Stomach (tissue), 9 donors: Measurements from ENCODE around the gene C3orf20. TPM values are rescaled to one million over a fixed set of nuclear protein-coding genes. Genes with fewer than 3 reads are reported as not detected.

Experiments used
- DNase-seq, 2 donors: peaks; one replicate each; pipeline versions ENCODE4 v3.0.0 to v3.0.0-alpha.2; 2013 to 2019
- H3K27ac ChIP-seq, 5 donors: fragments of 200-600 bp in 4 of 5; sonication (generic) in 4 of 5; one replicate each; pipeline ENCODE4 v1.5.1; 2013 to 2019; ENCODE audit warnings: mild to moderate bottlenecking in 1 of 5, moderate library complexity in 1 of 5
- H3K27me3 ChIP-seq, 3 donors: fragments of 200-600 bp; sonication (generic); one replicate each; pipeline ENCODE4 v1.5.1; 2017 to 2019; ENCODE audit warnings: mixed run types in 1 of 3
- H3K36me3 ChIP-seq, 4 donors: fragments of 200-600 bp; sonication (generic); 1 replicate in 3 of 4; 2 replicates in 1 of 4; pipeline ENCODE4 v1.5.1; 2016 to 2019
- H3K4me1 ChIP-seq, 4 donors: fragments of 200-600 bp; sonication (generic); one replicate each; pipeline ENCODE4 v1.5.1; 2016 to 2019
- H3K4me3 ChIP-seq, 4 donors: fragments of 200-600 bp; sonication (generic) in 3 of 4; one replicate each; pipeline ENCODE4 v1.5.1; 2016 to 2019; ENCODE audit warnings: mild to moderate bottlenecking in 1 of 4
- H3K9me3 ChIP-seq, 4 donors: fragments of 200-600 bp; sonication (generic); one replicate each; pipeline ENCODE4 v1.5.1; 2016 to 2019
- EP300 ChIP-seq: sonication (generic); formaldehyde crosslinking; IDR thresholded peaks from one replicate; pipeline ENCODE4 v1.6.1; 2017; ENCODE audit warnings: antibody characterized with exemption
- POLR2A ChIP-seq, 4 donors: fragments of 450-650 bp; IDR thresholded peaks; one replicate each; pipeline ENCODE4 v1.6.1; 2016; ENCODE audit warnings: antibody characterized with exemption in 4 of 4, control low read depth in 2 of 4, mild to moderate bottlenecking in 1 of 4, moderate library complexity in 1 of 4
- POLR2AphosphoS5 ChIP-seq, 3 donors: sonication (generic); formaldehyde crosslinking; IDR thresholded peaks; one replicate each; pipeline ENCODE4 v1.6.1; 2016; ENCODE audit warnings: antibody characterized with exemption in 3 of 3
- WGBS, 5 donors: extraction: QIAGEN DNeasy Blood & Tissue Kit in 3 of 5; methylation state at CpG; one replicate each; pipeline versions ENCODE4 v1.1.5 to v1.1.7; 2013 to 2018; 5-methylcytosine and 5-hydroxymethylcytosine counted together
- intact Hi-C: fragments of 100-400 bp; cut with DNase I; formaldehyde crosslinking; loops from one replicate; pipeline ENCODE4 v1.15.1; 2023; ENCODE audit warnings: low total_unique reads
- polyA plus RNA-seq, 3 donors: library from polyadenylated mRNA; stranded (reverse); fragments of 200-250 nt; gene quantifications; one replicate each; pipeline ENCODE4 v1.2.3, GENCODE V29; 2013
- total RNA-seq, 5 donors: library from RNA; depleted of rRNA; stranded (reverse); fragments of >200 nt; gene quantifications; one replicate each; pipeline versions ENCODE4 v1.1.0 to v1.2.3, GENCODE V29; 2014 to 2016
- TF ChIP-seq, protein P1 (sequence below), 7 experiments: fragments of 450-650 bp in 4 of 7; fragments of 200-600 bp in 3 of 7; sonication (generic) in 3 of 7; IDR thresholded peaks; one replicate each; pipeline ENCODE4 v1.5.1; 2016 to 2019; ENCODE audit warnings: antibody characterized with exemption in 7 of 7, control low read depth in 2 of 7, mild to moderate bottlenecking in 1 of 7
- donor health status: healthy with polysubstance abuse.
- donor health status: Bipolar disorder and iron deficiency.
- donor health status: healthy.

Gene C3orf20
- total and polyA plus RNA-seq, 8 donors, result 0.37 TPM; not detected in 7

DNA sequence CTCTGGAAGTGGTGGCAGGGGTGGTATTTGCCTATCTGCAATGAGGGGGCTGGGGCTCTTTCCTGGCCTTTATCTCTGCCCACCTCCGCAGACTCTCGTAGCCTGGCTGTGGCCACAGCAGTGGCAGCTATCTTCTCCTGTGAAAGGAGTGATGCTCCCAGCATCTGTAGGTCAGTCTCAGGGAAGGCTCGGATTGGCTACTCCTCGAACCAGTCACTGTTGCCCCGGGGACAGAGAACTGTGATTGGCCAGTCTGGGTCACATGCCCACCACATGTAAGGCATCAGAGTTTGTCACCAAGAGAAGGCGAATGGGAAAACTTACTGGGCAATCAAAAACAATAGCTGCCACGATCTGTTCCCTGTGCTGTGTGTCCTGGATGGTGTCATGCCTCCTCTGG, 113.7 kb downstream of the C3orf20 start:
- Histone ChIP-seq H3K4me3 (no peak overlapping the region), H3K9me3 (no peaks in the 10 kb centered on the region), H3K4me1 (peaks cover 0 to 8% (median 2%) of the 10 kb centered on the region in 4 donors), H3K27ac (no peak overlapping the region), H3K36me3 (no peaks in the 10 kb centered on the region), H3K27me3 (peaks cover 0 to 26% (median 0%) of the 10 kb centered on the region in 3 donors)
- WGBS, 5 donors, result 88 to 93% (median 91%) methylated on average over 7 of the region's 7 CpGs
- TF ChIP-seq EP300 (no peak), POLR2AphosphoS5 (IDR thresholded peaks at IDR 0.05) (no peak)
- TF ChIP-seq, protein P1, sequence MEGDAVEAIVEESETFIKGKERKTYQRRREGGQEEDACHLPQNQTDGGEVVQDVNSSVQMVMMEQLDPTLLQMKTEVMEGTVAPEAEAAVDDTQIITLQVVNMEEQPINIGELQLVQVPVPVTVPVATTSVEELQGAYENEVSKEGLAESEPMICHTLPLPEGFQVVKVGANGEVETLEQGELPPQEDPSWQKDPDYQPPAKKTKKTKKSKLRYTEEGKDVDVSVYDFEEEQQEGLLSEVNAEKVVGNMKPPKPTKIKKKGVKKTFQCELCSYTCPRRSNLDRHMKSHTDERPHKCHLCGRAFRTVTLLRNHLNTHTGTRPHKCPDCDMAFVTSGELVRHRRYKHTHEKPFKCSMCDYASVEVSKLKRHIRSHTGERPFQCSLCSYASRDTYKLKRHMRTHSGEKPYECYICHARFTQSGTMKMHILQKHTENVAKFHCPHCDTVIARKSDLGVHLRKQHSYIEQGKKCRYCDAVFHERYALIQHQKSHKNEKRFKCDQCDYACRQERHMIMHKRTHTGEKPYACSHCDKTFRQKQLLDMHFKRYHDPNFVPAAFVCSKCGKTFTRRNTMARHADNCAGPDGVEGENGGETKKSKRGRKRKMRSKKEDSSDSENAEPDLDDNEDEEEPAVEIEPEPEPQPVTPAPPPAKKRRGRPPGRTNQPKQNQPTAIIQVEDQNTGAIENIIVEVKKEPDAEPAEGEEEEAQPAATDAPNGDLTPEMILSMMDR (IDR thresholded peaks at IDR 0.05), result no peak
- DNase-seq, result no peak
- intact Hi-C loops, result no loop called here

DNA sequence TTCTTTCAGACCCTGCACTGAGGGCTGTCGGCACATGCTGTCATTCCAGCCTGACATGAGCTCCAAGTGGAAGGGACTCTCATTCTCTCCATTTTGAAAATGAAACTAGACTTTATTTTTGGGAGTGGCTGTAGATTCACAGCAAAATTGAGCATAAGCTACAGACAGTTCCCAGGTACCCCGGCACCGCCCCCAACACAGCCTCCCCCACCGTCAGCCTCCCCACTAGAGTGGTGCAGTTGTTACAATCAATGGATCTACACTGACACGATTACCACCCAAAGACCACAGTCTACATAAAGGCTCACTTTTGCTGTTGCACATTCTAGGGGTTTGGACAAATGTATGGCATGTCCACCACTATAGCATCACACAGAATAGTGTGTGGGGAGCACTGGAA, 114.3 kb downstream of the C3orf20 start:
- Histone ChIP-seq H3K27ac (no peak overlapping the region), H3K4me1 (peaks cover 0 to 13% (median 2%) of the 10 kb centered on the region in 4 donors), H3K27me3 (peaks cover 0 to 20% (median 0%) of the 10 kb centered on the region in 3 donors), H3K36me3 (no peaks in the 10 kb centered on the region), H3K4me3 (no peak overlapping the region), H3K9me3 (no peaks in the 10 kb centered on the region)
- WGBS, 5 donors, result 72 to 83% (median 77%) methylated on average over 5 of the region's 5 CpGs
- intact Hi-C loops, result no loop called here
- DNase-seq, result no peak
- TF ChIP-seq POLR2AphosphoS5 (IDR thresholded peaks at IDR 0.05) (no peak), EP300 (no peak), POLR2A (IDR thresholded peaks at IDR 0.05) (no peak)
- TF ChIP-seq, protein P1 (IDR thresholded peaks at IDR 0.05), result no peak

DNA sequence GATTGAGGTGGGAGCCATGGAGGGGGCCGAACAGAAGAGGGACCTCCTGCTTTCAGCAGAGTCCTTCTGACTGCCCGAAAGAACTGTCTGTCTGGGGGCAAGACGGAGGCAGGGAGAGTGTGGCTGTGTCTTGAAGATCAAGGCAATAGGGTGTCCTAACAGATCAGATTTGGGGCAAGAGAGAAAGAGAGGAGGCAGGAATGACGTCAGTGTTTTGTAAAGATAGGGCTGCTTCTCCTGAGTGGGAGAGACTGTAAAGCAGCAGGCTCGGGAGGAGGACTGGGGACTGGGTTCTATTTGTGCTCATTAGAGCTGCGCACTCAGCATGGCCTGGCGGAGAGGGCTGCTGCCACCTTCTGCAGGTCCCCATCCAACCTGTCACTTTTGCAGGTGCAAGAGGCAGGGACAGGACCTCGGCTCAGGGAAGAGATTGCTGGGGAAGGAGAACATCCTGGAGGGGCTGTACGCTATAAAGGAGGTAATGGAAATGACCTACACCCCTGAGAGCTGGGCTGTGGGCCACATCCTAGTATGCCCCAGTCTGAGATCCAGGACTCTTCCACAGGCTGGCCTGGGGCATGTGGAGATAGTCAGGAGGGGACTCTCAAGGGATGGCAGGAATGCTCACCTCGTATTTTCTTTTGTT, 114.8 kb downstream of the C3orf20 start:
- Histone ChIP-seq H3K36me3 (no peaks in the 10 kb centered on the region), H3K4me1 (peaks cover 0 to 13% (median 2%) of the 10 kb centered on the region in 4 donors), H3K9me3 (no peaks in the 10 kb centered on the region), H3K27ac (no peak overlapping the region), H3K4me3 (no peak overlapping the region), H3K27me3 (peaks cover 0 to 15% (median 0%) of the 10 kb centered on the region in 3 donors)
- intact Hi-C loops, result loop anchor here (5.0 kb wide), 1 partner anchor 133 kb away; no protein-coding TSS in a partner anchor
- WGBS, 5 donors, result 67 to 81% (median 74%) methylated on average over 10 of the region's 10 CpGs
- no peak for DNase-seq
- TF ChIP-seq, protein P1 (IDR thresholded peaks at IDR 0.05), result no peak
- TF ChIP-seq EP300 (no peak), POLR2AphosphoS5 (IDR thresholded peaks at IDR 0.05) (no peak), POLR2A (IDR thresholded peaks at IDR 0.05) (no peak)

DNA sequence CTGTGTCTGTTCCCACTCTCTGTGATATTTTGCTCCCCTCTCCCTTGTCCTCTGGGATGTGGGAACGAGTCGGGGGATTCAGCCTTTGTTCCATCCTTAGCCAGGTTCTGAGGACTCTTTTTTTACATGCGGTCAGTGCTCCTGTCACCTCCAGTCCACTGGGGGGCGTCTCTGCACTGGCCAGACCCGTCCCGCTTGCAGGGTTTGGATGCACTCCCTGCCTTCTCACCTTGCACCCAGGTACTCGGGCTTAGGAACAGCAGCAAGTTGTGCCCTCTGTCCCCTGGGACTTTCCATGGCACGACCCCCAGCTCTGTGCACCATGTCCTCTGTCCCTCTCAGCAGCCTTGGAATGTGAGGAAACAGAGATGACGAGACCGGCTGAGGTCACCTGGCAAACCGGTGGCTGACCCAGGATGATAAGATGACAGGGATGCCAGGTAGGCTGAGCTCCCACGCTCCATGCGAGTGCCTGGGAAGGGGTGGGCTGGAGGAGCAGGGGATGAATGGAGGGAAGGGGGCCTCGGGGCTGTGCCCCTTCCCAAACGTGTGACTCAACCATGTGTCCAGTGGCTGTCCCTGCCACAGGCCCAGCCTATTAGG, 116.5 kb downstream of the C3orf20 start:
- no peaks in the 10 kb centered on the region for H3K36me3 ChIP-seq
- H3K27ac ChIP-seq, result no peak overlapping the region
- WGBS, 5 donors, result 18 to 27% (median 22%) methylated on average over 15 of the region's 15 CpGs
- no peak overlapping the region for H3K4me3 ChIP-seq
- peak; percentile 70 to 87 for DNase-seq
- peaks cover 0 to 15% (median 0%) of the 10 kb centered on the region in 3 donors for H3K27me3 ChIP-seq
- peaks cover 0 to 13% (median 4%) of the 10 kb centered on the region in 4 donors for H3K4me1 ChIP-seq
- no peaks in the 10 kb centered on the region for H3K9me3 ChIP-seq
- TF ChIP-seq, protein P1 (IDR thresholded peaks at IDR 0.05), result peak in 5 of 7 experiments; percentile 41 to 71 (median 54)
- TF ChIP-seq POLR2AphosphoS5 (IDR thresholded peaks at IDR 0.05) (no peak), POLR2A (IDR thresholded peaks at IDR 0.05) (no peak)
- intact Hi-C loops, result loop anchor here (5.0 kb wide), 1 partner anchor 131 kb away; no protein-coding TSS in a partner anchor
